GM06990 (cell line): ENCODE results near the gene MAFG.

ENCODE experiments used
- DNase-seq: peaks from one replicate; pipeline ENCODE4 v3.0.0-alpha.2; 2011; ENCODE audit not compliant: insufficient read length; ENCODE audit errors: extremely low read depth
- H3K27me3 ChIP-seq: replicated peaks from 2 replicates; pipeline ENCODE4 v1.6.0; 2011; ENCODE audit warnings: low read length; ENCODE audit not compliant: control insufficient read depth, insufficient read depth
- H3K36me3 ChIP-seq: 2 replicates; pipeline ENCODE4 v1.5.1; 2011; ENCODE audit warnings: low read length; ENCODE audit not compliant: control insufficient read depth, insufficient read depth
- H3K4me3 ChIP-seq: replicated peaks from 2 replicates; pipeline ENCODE4 v1.5.1; 2011; ENCODE audit warnings: low read depth, mild to moderate bottlenecking, control low read depth, low read length
- CTCF ChIP-seq: IDR thresholded peaks from 2 replicates; pipeline ENCODE4 v1.5.1; 2011; ENCODE audit warnings: low read length, control low read depth, mild to moderate bottlenecking, inconsistent platforms; ENCODE audit not compliant: insufficient read depth, poor library complexity, severe bottlenecking

MAFG gene

DNA sequence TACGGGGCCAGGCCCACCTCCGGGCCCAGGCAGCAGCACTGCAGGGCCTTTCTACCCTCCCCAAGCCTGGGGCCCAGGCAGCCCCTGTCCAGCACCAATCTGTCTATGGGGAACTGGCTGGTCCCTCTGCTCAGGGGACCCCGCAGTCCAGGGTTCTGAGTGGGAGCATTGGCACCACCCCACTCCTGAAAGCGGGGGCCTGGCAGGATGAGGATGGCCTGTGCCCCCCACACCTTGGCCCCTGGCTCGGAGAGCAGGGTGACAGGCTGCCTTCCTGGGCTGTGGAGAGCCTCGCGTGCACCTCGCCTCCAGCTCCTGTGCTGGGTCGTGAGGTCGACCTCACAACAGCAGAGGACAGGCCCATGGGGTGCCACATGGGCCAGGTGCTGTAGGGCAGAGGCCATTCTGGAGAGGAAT lies 24.1 kb downstream of the MAFG start:
- H3K36me3 ChIP-seq: peaks cover 22% of the 10 kb centered on the region
- DNase-seq: no peak
- TF ChIP-seq CTCF: no peak
- H3K4me3 ChIP-seq: no peak overlapping the region
- no peaks in the 10 kb centered on the region for H3K27me3 ChIP-seq

- no peak for DNase-seq
- Histone ChIP-seq H3K36me3 (peaks cover 25% of the 10 kb centered on the region), H3K27me3 (no peaks in the 10 kb centered on the region), H3K4me3 (no peak overlapping the region)
- no peak for TF ChIP-seq CTCF
Observed at GRCh38 chr17:81902653-81903414, 24.7 kb downstream of the MAFG start.

GRCh38 chr17:81902023-81902652 lies 25.4 kb downstream of the MAFG start, which contains the start of gene NPB:
TSS of gene NPB (plus strand) at chr17:81902238. CDS start at chr17:81902278, 40 bp downstream.
- Histone ChIP-seq H3K36me3 (peaks cover 25% of the 10 kb centered on the region), H3K27me3 (no peaks in the 10 kb centered on the region), H3K4me3 (no peak within 1 kb of the TSS)
- no peak for TF ChIP-seq CTCF
- DNase-seq: no peak

- Histone ChIP-seq H3K4me3 (no peak overlapping the region), H3K36me3 (peaks cover 19% of the 10 kb centered on the region), H3K27me3 (no peaks in the 10 kb centered on the region)
- no peak for DNase-seq
- TF ChIP-seq CTCF: no peak
Observed at GRCh38 chr17:81901167-81902022, 26.1 kb downstream of the MAFG start.

DNA sequence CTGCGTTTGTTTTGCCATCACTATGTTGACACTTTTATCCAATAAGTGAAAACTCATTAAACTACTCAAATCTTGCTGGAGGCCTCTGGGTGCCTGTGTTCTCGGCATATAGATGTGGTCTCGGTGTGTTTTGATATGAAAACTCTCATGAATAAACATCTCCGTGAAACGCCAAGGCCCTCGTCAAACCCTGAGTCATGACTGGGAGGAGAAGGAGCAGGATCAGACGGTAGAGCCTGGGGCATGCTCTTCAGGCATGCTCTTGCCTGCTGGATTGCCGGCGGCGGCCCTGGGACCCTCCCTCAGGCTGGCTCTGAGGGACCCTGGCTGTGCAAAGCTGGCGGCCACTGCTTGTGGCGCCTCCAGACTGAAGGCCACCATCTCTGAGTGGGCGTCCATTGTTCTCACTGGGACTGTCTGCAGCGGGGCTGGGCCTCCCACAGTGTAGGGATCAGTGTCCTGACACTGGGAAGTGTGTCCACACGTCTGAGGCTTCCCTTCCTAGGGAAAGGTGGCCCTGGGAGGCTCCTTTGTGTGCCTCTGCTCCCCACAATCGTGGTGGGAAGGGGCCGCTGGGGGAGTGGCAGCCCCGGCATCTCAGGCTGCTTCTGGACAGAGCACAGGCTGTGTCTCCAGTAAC lies 27.2 kb downstream of the MAFG start:
- Histone ChIP-seq H3K4me3 (no peak overlapping the region), H3K27me3 (no peaks in the 10 kb centered on the region), H3K36me3 (peaks cover 13% of the 10 kb centered on the region)
- no peak for DNase-seq
- no peak for TF ChIP-seq CTCF
